SJSA1 (cell line): ENCODE results near the gene TAF3. TPM values are rescaled to one million over a fixed set of nuclear protein-coding genes. Genes with fewer than 3 reads are reported as not detected.
"Not testable (repeated sequence)": the region's sequence is repeated elsewhere in the genome, so short reads cannot be mapped to it uniquely, and the experiment has no call there.

Experiments used
- DNase-seq, 2 experiments: peaks; one replicate each; pipeline ENCODE4 v3.0.0-alpha.2; 2015 to 2020; ENCODE audit warnings: low spot score in 2 of 2, low read depth in 1 of 2
- H3K27ac ChIP-seq: fragments of 250-450 bp; sonication (Bioruptor Pico); 2 replicates; pipeline ENCODE4 v1.5.1; 2020; ENCODE audit warnings: mild to moderate bottlenecking, moderate library complexity
- H3K27me3 ChIP-seq: fragments of 250-450 bp; sonication (Bioruptor Pico); replicated peaks from 2 replicates; pipeline ENCODE4 v1.5.1; 2020; ENCODE audit warnings: mild to moderate bottlenecking, moderate library complexity
- H3K36me3 ChIP-seq: fragments of 250-450 bp; sonication (Bioruptor Pico); 2 replicates; pipeline ENCODE4 v1.5.1; 2020; ENCODE audit warnings: mild to moderate bottlenecking
- H3K4me1 ChIP-seq: fragments of 250-450 bp; sonication (Bioruptor Pico); replicated peaks from 2 replicates; pipeline ENCODE4 v1.6.1; 2021; ENCODE audit warnings: mild to moderate bottlenecking
- H3K4me3 ChIP-seq: fragments of 250-450 bp; sonication (Bioruptor Pico); 2 replicates; pipeline ENCODE4 v1.5.1; 2020; ENCODE audit warnings: mild to moderate bottlenecking
- H3K9me3 ChIP-seq: fragments of 250-450 bp; sonication (Bioruptor Pico); replicated peaks from 2 replicates; pipeline ENCODE4 v1.5.1; 2020; ENCODE audit warnings: mild to moderate bottlenecking
- total RNA-seq: library from RNA; depleted of rRNA; stranded (reverse); fragments of >200 nt; shearing (Covaris generic); gene quantifications from 2 replicates; pipeline ENCODE4 v1.2.3, GENCODE V29; 2014

Gene TAF3
- total RNA-seq, 1 experiment from 2014 or later, result 4.4 TPM

DNA sequence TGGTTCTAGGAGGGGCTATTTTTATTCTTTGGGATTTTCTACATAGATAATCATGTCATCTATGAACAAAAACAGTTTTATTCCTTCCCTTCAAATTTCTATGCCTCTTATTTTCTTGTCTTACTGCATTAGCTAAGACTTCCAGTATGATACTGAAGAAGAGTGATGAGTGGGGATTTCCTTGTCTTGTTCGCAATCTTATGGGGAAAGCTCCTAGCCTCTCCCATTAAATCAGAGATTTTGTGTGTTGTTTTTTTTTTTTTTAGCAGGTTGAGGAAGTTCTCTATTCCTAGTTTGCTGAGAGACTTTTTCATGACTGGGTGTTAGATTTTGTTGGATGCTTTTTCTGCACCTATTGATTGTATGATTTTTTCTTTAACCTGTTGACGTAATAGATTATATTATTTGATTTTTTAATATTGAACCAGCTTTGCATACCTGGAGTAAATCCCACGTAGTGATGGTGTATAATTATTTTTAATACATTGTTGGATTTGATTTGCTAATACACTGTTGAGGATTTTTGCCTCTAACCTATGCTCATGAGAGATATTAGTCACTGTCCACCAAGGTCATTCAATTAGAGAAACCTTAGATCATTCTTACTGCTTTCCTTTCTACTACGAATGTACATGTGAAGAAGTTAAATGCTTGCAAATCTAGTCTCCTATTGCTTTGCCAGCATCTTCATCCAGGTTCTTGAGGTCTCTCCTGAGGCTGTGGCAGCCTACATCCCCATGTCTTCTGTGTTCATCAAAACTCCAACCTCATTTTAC lies 23.9 kb upstream of the TAF3 start:
- no peak overlapping the region for H3K4me3 ChIP-seq
- no peaks in the 10 kb centered on the region for H3K9me3 ChIP-seq
- DNase-seq, result no peak
- no peaks in the 10 kb centered on the region for H3K27me3 ChIP-seq
- H3K27ac ChIP-seq, result no peak overlapping the region
- H3K4me1 ChIP-seq, result peaks cover 24% of the 10 kb centered on the region
- H3K36me3 ChIP-seq, result peaks cover 50% of the 10 kb centered on the region

GRCh38 chr10:7795605-7796004 lies 22.7 kb upstream of the TAF3 start:
- no peak for DNase-seq
- H3K4me1 ChIP-seq, result peaks cover 23% of the 10 kb centered on the region
- no peak overlapping the region for H3K27ac ChIP-seq
- no peak overlapping the region for H3K4me3 ChIP-seq
- H3K36me3 ChIP-seq, result peaks cover 58% of the 10 kb centered on the region
- no peaks in the 10 kb centered on the region for H3K27me3 ChIP-seq
- no peaks in the 10 kb centered on the region for H3K9me3 ChIP-seq

DNA sequence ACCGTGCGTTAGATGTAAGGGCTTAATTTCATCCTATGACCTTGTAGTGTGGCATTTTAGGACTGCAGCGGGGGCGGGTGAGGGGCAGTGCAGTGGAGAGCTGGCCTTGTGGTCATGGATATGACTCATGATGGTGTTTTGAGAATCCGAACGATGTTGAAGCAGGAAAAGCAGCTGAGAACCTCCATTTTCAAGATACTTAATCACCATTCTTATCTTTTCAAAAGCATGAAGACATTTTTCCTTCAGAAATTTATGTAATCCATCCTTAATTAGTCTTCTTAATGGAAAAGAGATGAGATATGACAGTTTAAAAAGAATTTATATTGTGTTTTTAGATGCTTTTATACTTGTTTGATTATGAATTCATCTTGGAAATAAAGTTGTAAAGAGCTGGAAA lies 20.7 kb upstream of the TAF3 start:
- Histone ChIP-seq H3K36me3 (peaks cover 66% of the 10 kb centered on the region), H3K4me1 (peaks cover 19% of the 10 kb centered on the region), H3K27me3 (no peaks in the 10 kb centered on the region), H3K4me3 (no peak overlapping the region), H3K9me3 (no peaks in the 10 kb centered on the region), H3K27ac (peak overlapping the region; percentile 57)
- DNase-seq, result peak; percentile 75 to 84

- H3K9me3 ChIP-seq, result no peaks in the 10 kb centered on the region
- H3K27ac ChIP-seq, result no peak overlapping the region
- DNase-seq, result no peak
- H3K27me3 ChIP-seq, result no peaks in the 10 kb centered on the region
- peaks cover 90% of the 10 kb centered on the region for H3K36me3 ChIP-seq
- peaks cover 7% of the 10 kb centered on the region for H3K4me1 ChIP-seq
- no peak overlapping the region for H3K4me3 ChIP-seq
Measured at GRCh38 chr10:7802606-7803005, 15.7 kb upstream of the TAF3 start.

GRCh38 chr10:7804216-7804615 lies 14.1 kb upstream of the TAF3 start:
- no peaks in the 10 kb centered on the region for H3K4me1 ChIP-seq
- no peaks in the 10 kb centered on the region for H3K27me3 ChIP-seq
- H3K9me3 ChIP-seq, result no peaks in the 10 kb centered on the region
- no peak for DNase-seq
- no peak overlapping the region for H3K27ac ChIP-seq
- no peak overlapping the region for H3K4me3 ChIP-seq
- H3K36me3 ChIP-seq, result peaks cover 88% of the 10 kb centered on the region

GRCh38 chr10:7804741-7805140 lies 13.6 kb upstream of the TAF3 start:
- Histone ChIP-seq H3K4me1 (no peaks in the 10 kb centered on the region), H3K36me3 (peaks cover 83% of the 10 kb centered on the region), H3K27ac (no peak overlapping the region), H3K4me3 (no peak overlapping the region), H3K27me3 (no peaks in the 10 kb centered on the region), H3K9me3 (no peaks in the 10 kb centered on the region)
- DNase-seq, result no peak

DNA sequence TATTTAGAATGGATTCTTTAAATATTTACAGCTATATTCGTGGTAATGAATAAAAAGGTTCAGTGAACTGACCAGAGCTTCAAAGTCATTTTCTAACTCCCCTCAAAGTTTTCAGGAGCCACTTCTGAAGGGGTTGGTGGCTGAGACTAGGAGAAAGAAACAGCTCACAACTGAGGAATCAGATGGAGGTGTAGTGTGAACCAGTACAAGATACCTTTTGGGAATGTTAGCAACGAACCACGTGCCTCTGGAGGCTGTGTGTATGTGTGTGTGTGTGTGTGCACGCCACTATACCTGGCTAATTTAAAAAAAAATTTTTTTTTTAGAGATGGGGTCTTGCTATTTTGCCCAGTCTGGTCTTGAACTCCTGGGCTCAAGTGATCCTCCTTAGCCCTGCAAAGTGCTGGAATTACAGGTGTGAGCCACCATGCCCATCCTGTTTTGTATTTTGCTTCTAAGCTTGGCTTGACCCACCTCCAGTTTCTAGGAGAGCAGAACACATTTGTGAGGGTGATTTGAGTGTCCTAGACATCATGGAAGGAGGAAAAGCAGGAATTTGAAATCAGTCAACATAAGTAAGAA lies 9.5 kb upstream of the TAF3 start:
- Histone ChIP-seq H3K27ac (no peak overlapping the region), H3K36me3 (peaks cover 45% of the 10 kb centered on the region), H3K9me3 (no peaks in the 10 kb centered on the region), H3K27me3 (no peaks in the 10 kb centered on the region; the same call in 1 of the 2 replicates), H3K4me1 (no peaks in the 10 kb centered on the region), H3K4me3 (no peak overlapping the region)
- DNase-seq, result no peak

- DNase-seq, result no peak
- H3K9me3 ChIP-seq, result no peaks in the 10 kb centered on the region
- no peaks in the 10 kb centered on the region for H3K4me1 ChIP-seq
- no peaks in the 10 kb centered on the region; the same call in 1 of the 2 replicates for H3K27me3 ChIP-seq
- no peak overlapping the region for H3K27ac ChIP-seq
- peaks cover 31% of the 10 kb centered on the region for H3K36me3 ChIP-seq
- no peak overlapping the region for H3K4me3 ChIP-seq
Measured at GRCh38 chr10:7810443-7810842, 7.9 kb upstream of the TAF3 start.

DNA sequence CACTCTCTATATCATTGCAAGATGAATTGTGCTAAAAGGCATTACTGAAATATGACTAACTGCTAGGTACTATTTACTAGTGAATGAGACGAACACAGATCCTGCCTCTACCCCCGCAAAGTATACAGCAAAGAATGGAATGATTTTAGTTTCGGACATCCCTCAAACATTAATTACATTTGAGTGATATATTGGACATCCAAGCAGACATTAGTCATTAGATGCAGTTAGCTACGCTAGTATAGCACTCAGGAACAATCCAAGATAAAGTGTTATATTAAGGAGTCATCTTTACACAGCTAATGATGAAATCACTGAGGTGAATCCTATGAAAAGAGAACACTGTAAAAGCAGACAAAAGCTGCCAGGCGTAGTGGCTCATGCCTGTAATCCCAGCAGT lies 7.3 kb upstream of the TAF3 start:
- no peak overlapping the region for H3K4me3 ChIP-seq
- H3K9me3 ChIP-seq, result no peaks in the 10 kb centered on the region
- no peaks in the 10 kb centered on the region; the same call in 1 of the 2 replicates for H3K27me3 ChIP-seq
- H3K36me3 ChIP-seq, result peaks cover 27% of the 10 kb centered on the region
- no peak overlapping the region for H3K27ac ChIP-seq
- no peaks in the 10 kb centered on the region for H3K4me1 ChIP-seq
- no peak for DNase-seq

- not testable (repeated sequence) for H3K9me3 ChIP-seq, H3K27ac ChIP-seq, H3K27me3 ChIP-seq, H3K4me3 ChIP-seq, H3K4me1 ChIP-seq, DNase-seq
- peaks cover 22% of the 10 kb centered on the region for H3K36me3 ChIP-seq
Measured at GRCh38 chr10:7811743-7812142, 6.6 kb upstream of the TAF3 start.

DNA sequence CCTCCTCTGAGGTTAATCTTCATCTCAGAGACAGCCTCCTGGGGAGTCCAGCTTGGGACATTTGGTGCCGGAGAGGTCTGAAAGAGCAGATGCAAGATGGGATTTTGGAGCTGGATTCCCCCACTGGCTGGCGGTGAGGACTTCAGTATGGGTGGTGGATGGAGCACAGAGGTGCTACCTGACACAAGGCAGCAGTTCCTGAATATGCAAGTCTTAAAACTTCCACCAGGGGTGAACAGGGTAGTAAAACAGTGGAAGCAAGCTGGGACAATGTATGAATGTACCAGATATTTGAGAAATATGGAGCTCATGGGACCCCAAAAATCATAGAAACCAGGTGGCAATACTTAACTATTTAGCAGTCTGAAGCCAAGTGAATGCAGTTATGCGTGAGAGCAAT lies 4.8 kb upstream of the TAF3 start:
- no peak overlapping the region for H3K4me3 ChIP-seq
- H3K9me3 ChIP-seq, result no peaks in the 10 kb centered on the region
- no peaks in the 10 kb centered on the region for H3K4me1 ChIP-seq
- DNase-seq, result no peak
- H3K36me3 ChIP-seq, result peaks cover 6% of the 10 kb centered on the region
- H3K27ac ChIP-seq, result no peak overlapping the region
- no peaks in the 10 kb centered on the region; the same call in 1 of the 2 replicates for H3K27me3 ChIP-seq

DNA sequence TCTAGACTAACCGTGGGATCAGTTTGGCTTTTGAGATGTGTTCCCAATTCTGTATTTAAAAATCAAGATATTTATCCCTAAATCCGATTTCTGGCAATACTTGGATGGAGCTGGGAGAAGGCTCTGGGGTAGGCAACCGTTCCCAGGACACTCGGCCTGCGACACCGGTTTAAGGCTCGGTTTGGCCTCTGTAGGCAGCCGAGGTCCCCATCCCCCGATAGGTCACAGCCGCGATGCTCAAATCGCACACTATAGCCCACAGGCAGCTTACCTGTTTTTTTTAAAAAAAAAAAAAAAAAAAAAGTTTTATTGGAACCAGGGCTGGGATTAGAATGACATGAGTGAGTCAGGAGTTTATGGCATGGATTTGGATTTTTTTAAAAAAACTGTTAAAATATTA lies 729 bp upstream of the TAF3 start:
- Histone ChIP-seq H3K27me3 (no peaks in the 10 kb centered on the region; the same call in 1 of the 2 replicates), H3K9me3 (no peaks in the 10 kb centered on the region), H3K27ac (no peak overlapping the region), H3K4me1 (peaks cover 9% of the 10 kb centered on the region), H3K36me3 (peaks cover 13% of the 10 kb centered on the region), H3K4me3 (peak overlapping the region; percentile 83)
- DNase-seq, result no peak

- DNase-seq, result no peak
- Histone ChIP-seq H3K4me3 (peak overlapping the region; percentile 83), H3K27ac (no peak overlapping the region), H3K9me3 (no peaks in the 10 kb centered on the region), H3K27me3 (no peaks in the 10 kb centered on the region; the same call in 1 of the 2 replicates), H3K36me3 (peaks cover 13% of the 10 kb centered on the region), H3K4me1 (peaks cover 9% of the 10 kb centered on the region)
Measured at GRCh38 chr10:7817984-7818294, 366 bp upstream of the TAF3 start.

GRCh38 chr10:7819121-7819460 lies 786 bp downstream of the TAF3 start:
- peaks cover 14% of the 10 kb centered on the region for H3K36me3 ChIP-seq
- DNase-seq, result peak; percentile 47 to 61
- H3K4me1 ChIP-seq, result peaks cover 9% of the 10 kb centered on the region
- H3K27ac ChIP-seq, result 0 out of 2 replicates have a peak overlapping the region, but pooled peaks have one; percentile 16
- H3K27me3 ChIP-seq, result no peaks in the 10 kb centered on the region
- H3K9me3 ChIP-seq, result no peaks in the 10 kb centered on the region
- H3K4me3 ChIP-seq, result peak overlapping the region; percentile 83
